Activated naive CD8-positive, alpha-beta T cell treated with anti-CD3 and anti-CD28 coated beads, Interleukin-2, amount 10 ng/mL, durations not matched to agents 7 days and 5 days (primary cell): ENCODE data around the gene ZC3H14. TPM values are rescaled to one million over a fixed set of nuclear protein-coding genes. Genes with fewer than 3 reads are reported as not detected.

Experiments
- ATAC-seq: fragments of 150-1000 bp; cut with Tn5 transposase; one replicate; pipeline ENCODE4 v1.10.0; 2021; ENCODE audit warnings: low read depth, moderate library complexity
- POLR2A ChIA-PET: fragments of 350-600 bp; sonication (Branson Sonifier 250); formaldehyde crosslinking; loops from one replicate; lab custom pipeline; 2021; ENCODE audit warnings: antibody characterized with exemption; lab: Charles Lee
- DNase-seq: peaks from one replicate; pipeline ENCODE4 v3.0.0; 2021
- H3K27ac Mint-ChIP-seq: one replicate; pipeline ENCODE4 v1.8.0; 2022; ENCODE audit warnings: mild to moderate bottlenecking, mixed read lengths
- H3K27me3 Mint-ChIP-seq: one replicate; pipeline ENCODE4 v1.8.0; 2022; ENCODE audit warnings: mild to moderate bottlenecking, moderate library complexity, mixed read lengths
- H3K36me3 Mint-ChIP-seq: one replicate; pipeline ENCODE4 v1.8.0; 2021; ENCODE audit warnings: mild to moderate bottlenecking, mixed read lengths
- H3K4me1 Mint-ChIP-seq: one replicate; pipeline ENCODE4 v1.8.0; 2021; ENCODE audit warnings: mixed read lengths
- H3K4me3 Mint-ChIP-seq: one replicate; pipeline ENCODE4 v1.8.0; 2022; ENCODE audit warnings: mild to moderate bottlenecking, moderate library complexity, mixed read lengths
- H3K9me3 Mint-ChIP-seq: one replicate; pipeline ENCODE4 v1.8.0; 2021; ENCODE audit warnings: mixed read lengths
- total RNA-seq, 2 experiments: library from RNA; stranded (reverse); gene quantifications; one replicate each; pipeline ENCODE4 v1.2.3, GENCODE V29; 2021

The ZC3H14 gene
- total RNA-seq, 2 experiments from 2014 or later = 43.3 to 46.8 TPM

DNA sequence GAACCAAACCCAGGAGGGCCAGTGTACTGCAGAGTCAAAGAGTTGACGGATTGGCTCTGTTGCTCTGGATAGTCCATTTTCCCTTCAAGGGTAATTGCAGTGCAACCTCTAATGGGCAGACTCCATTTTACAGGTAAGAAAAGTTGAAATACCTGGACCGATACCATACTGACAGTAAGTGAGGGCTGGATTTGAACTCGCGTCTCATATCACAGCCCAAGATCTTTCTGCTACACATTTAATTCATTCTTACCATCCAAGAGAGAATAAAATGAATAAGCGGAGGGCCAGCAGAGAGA lies 356 bp upstream of the ZC3H14 start:
- Mint-ChIP-seq H3K27me3 (peaks cover 19% of the 10 kb centered on the region), H3K4me1 (peaks cover 22% of the 10 kb centered on the region), H3K9me3 (no peaks in the 10 kb centered on the region), H3K4me3 (peak overlapping the region; percentile 90), H3K36me3 (peaks cover 9% of the 10 kb centered on the region), H3K27ac (peak overlapping the region; percentile 91)
- POLR2A ChIA-PET = no interaction called here
- ATAC-seq = no peak
- no peak for DNase-seq

DNA sequence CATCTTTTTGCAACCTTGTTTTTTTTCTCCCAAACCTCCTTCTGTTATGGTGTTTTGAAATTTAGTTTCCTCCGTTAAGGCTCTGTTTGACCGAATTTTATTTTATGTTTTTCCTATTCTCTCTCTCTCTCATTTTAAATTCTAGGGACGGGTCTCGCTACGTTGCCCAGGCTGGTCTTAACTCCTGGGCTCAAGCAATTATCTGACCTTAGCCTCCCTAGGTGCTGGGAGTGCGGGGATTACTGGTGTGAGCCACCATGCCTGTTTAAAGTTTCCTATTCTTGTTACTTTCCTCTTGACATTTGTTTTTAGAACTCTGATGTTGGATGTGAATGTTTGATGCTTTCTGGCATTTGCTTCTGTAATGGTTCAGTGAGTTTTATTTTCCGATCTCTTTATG lies 1.0 kb downstream of the ZC3H14 start:
- Mint-ChIP-seq H3K36me3 (peaks cover 20% of the 10 kb centered on the region), H3K4me3 (peak overlapping the region; percentile 90), H3K27me3 (peaks cover 12% of the 10 kb centered on the region), H3K9me3 (peaks cover 4% of the 10 kb centered on the region), H3K4me1 (peaks cover 16% of the 10 kb centered on the region), H3K27ac (peak overlapping the region; percentile 80)
- no peak for ATAC-seq
- POLR2A ChIA-PET = no interaction called here
- no peak for DNase-seq

DNA sequence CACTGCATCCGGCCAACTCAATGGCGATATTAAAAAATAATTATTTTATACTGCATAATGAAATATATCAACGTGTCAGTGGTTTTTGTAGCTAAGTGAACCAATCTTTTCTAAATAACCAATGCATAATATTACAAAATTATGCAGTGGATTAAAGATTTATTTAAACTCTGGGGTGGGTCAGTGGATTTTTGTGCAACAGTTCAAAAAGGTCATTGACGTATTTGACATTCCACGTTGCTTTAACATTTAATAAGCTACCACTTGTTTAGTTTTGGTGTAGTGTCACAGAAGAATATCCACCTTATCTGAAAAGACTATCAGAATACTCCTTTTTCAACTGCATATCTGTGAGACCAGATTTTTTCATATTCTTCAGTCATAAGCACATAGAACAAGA lies 2.6 kb downstream of the ZC3H14 start:
- H3K27me3 Mint-ChIP-seq = peaks cover 7% of the 10 kb centered on the region
- peaks cover 25% of the 10 kb centered on the region for H3K36me3 Mint-ChIP-seq
- H3K4me3 Mint-ChIP-seq = no peak overlapping the region
- POLR2A ChIA-PET = no interaction called here
- H3K27ac Mint-ChIP-seq = no peak overlapping the region
- peaks cover 4% of the 10 kb centered on the region for H3K9me3 Mint-ChIP-seq
- no peak for DNase-seq
- no peak for ATAC-seq
- H3K4me1 Mint-ChIP-seq = peaks cover 15% of the 10 kb centered on the region

DNA sequence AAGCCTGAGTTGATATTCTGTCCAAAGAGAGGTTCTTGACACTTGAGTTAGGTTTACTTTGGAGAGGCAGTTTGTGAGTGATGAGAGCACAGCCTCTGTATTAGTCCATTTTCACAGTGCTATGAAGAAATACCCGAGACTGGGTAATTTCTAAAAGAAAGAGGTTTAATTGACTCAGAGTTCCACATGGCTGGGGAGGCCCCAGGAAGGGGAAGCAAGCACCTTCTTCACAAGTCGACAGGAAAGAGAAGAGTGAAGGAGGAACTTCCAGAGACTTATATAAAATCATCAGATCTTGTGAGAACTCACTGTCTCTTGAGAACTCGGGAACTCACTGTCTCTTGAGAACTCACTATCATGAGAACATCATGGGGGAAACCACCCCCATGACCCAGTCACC lies 5.4 kb downstream of the ZC3H14 start:
- no peak overlapping the region for H3K27ac Mint-ChIP-seq
- POLR2A ChIA-PET = no interaction called here
- peaks cover 36% of the 10 kb centered on the region for H3K36me3 Mint-ChIP-seq
- DNase-seq (no peak), ATAC-seq (no peak)
- H3K4me3 Mint-ChIP-seq = no peak overlapping the region
- H3K4me1 Mint-ChIP-seq = peaks cover 9% of the 10 kb centered on the region
- peaks cover 4% of the 10 kb centered on the region for H3K9me3 Mint-ChIP-seq
- H3K27me3 Mint-ChIP-seq = no peaks in the 10 kb centered on the region

DNA sequence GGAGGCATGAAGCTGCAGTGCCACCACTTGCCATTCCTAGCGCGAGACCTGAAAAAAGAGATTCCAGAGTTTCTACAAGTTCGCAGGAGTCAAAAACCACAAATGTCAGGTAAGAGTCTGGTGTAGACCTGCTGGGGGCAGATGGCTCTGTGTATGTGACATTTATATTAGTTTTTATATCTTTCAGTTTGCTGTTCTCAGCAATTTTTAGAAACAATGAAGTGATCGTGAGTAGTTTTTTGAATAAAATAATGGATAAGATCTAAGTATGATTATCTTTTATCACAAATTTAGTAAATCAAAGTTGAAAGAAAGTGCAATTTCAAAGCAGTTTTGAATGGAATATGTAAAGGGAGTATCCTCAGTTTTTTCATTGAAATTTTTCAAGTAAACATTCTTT lies 9.3 kb downstream of the ZC3H14 start:
- no peak for ATAC-seq
- peaks cover 4% of the 10 kb centered on the region for H3K9me3 Mint-ChIP-seq
- H3K4me1 Mint-ChIP-seq = no peaks in the 10 kb centered on the region
- POLR2A ChIA-PET = no interaction called here
- no peaks in the 10 kb centered on the region for H3K27me3 Mint-ChIP-seq
- peaks cover 35% of the 10 kb centered on the region for H3K36me3 Mint-ChIP-seq
- no peak overlapping the region for H3K4me3 Mint-ChIP-seq
- no peak overlapping the region for H3K27ac Mint-ChIP-seq
- no peak for DNase-seq

DNA sequence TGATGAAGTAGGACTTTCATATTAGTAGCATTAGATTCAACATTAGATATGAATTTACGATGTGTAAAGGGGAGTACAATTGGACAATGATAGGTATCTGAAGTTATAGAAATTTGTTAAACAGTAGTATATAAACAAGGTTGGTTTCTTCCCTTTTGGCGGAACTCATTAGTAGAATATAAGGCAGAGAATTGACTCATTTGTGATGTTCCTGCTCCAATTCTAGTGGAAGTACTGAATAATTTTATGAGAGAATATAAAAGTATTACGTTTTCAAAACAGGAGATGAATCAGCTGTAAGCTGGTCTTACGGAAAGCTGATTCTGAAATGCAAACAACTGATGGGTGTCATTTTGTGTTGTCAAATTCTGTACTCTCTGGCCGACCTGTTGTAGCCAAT lies 13.4 kb downstream of the ZC3H14 start:
- H3K4me1 Mint-ChIP-seq = no peaks in the 10 kb centered on the region
- ATAC-seq (no peak), DNase-seq (no peak)
- H3K9me3 Mint-ChIP-seq = no peaks in the 10 kb centered on the region
- no peak overlapping the region for H3K27ac Mint-ChIP-seq
- no peaks in the 10 kb centered on the region for H3K27me3 Mint-ChIP-seq
- no peak overlapping the region for H3K4me3 Mint-ChIP-seq
- peaks cover 34% of the 10 kb centered on the region for H3K36me3 Mint-ChIP-seq
- POLR2A ChIA-PET = no interaction called here

DNA sequence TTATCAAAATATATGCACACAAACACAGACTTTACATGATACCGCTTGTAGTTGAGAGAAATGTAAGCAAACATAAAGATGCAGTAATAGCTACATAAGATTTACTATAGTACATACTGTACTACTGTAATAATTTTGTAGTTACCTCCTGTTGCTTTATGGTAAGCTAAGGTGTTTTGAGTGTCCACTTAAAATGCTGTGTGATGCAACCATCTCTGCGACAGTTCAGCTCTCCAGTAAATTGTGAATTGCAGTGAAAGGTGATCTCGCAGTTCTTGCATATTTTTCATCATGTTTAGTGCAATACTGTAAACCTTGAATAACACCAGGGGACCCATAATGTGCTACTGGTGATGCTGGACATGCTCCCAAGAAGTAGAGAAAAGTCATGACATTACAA lies 21.6 kb downstream of the ZC3H14 start:
- H3K27me3 Mint-ChIP-seq = no peaks in the 10 kb centered on the region
- peaks cover 42% of the 10 kb centered on the region for H3K36me3 Mint-ChIP-seq
- H3K4me1 Mint-ChIP-seq = no peaks in the 10 kb centered on the region
- ATAC-seq (no peak), DNase-seq (no peak)
- no peaks in the 10 kb centered on the region for H3K9me3 Mint-ChIP-seq
- no peak overlapping the region for H3K27ac Mint-ChIP-seq
- no peak overlapping the region for H3K4me3 Mint-ChIP-seq
- POLR2A ChIA-PET = no interaction called here

DNA sequence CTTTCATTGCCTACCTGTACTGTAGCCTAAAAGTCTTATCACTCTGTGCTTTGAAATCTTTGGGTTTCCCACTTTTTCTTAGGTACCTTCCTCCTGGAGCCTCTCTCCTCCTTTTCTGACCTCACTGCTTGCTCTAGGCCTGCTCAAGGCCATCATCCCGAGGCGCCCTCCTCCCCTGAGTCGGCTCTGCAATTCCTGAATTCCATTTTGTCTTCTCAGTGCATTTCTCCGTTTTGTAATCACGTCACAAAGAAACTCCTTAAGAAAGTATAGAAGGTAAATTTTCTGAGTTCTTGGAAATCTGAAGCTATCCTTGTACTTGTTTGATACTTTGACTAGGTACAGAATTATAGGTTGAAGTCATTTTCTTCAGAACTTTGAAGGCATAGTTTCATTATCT lies 25.2 kb downstream of the ZC3H14 start:
- DNase-seq (no peak), ATAC-seq (no peak)
- Mint-ChIP-seq H3K9me3 (no peaks in the 10 kb centered on the region), H3K4me1 (no peaks in the 10 kb centered on the region), H3K27me3 (no peaks in the 10 kb centered on the region), H3K36me3 (peaks cover 28% of the 10 kb centered on the region), H3K27ac (no peak overlapping the region), H3K4me3 (no peak overlapping the region)
- POLR2A ChIA-PET = no interaction called here

DNA sequence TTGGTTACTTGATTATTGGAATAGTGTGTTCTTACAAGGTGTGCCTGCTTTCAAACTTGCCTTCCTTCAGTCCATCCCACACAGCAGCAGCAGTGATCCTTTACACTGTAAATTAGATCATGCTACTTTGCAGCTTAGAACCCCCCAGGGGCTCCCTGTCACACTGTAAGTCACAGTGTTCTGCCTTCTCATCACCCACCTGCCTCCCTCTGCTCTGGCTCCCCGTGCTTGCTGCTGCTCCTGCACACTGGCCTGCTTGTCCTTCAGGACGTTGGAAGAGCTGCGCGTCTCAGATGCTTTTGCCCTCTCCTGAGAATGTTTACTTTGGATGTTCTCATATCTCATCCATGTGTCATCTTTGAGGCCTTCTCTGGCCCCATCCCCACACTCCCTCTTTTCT lies 27.3 kb downstream of the ZC3H14 start:
- no peak overlapping the region for H3K4me3 Mint-ChIP-seq
- DNase-seq = no peak
- no peak overlapping the region for H3K27ac Mint-ChIP-seq
- peaks cover 21% of the 10 kb centered on the region for H3K36me3 Mint-ChIP-seq
- no peak for ATAC-seq
- no peaks in the 10 kb centered on the region for H3K4me1 Mint-ChIP-seq
- POLR2A ChIA-PET = no interaction called here
- H3K27me3 Mint-ChIP-seq = no peaks in the 10 kb centered on the region
- H3K9me3 Mint-ChIP-seq = no peaks in the 10 kb centered on the region

DNA sequence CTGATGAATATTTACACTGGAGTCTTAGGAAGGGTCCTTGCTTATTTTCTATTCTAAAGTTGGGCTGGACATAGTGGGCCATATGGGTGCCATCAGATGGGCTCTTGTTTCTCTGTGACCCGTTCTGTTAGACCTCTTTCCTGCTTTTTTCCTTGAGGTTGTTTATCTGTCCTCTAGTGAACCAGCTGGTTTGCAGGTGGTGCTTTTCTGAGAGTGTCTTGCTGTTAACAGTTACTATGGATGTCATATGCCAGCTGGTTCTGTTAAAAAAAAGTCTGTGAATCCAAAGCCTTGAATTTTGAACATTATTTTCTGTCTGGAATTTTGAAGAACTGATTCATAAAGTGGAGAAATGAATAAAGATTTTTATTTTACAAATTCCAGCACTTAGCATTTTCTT lies 29.2 kb downstream of the ZC3H14 start:
- H3K4me3 Mint-ChIP-seq = no peak overlapping the region
- H3K4me1 Mint-ChIP-seq = peaks cover 2% of the 10 kb centered on the region
- no peaks in the 10 kb centered on the region for H3K9me3 Mint-ChIP-seq
- ATAC-seq (no peak), DNase-seq (no peak)
- no peak overlapping the region for H3K27ac Mint-ChIP-seq
- POLR2A ChIA-PET = no interaction called here
- peaks cover 15% of the 10 kb centered on the region for H3K36me3 Mint-ChIP-seq
- H3K27me3 Mint-ChIP-seq = no peaks in the 10 kb centered on the region

DNA sequence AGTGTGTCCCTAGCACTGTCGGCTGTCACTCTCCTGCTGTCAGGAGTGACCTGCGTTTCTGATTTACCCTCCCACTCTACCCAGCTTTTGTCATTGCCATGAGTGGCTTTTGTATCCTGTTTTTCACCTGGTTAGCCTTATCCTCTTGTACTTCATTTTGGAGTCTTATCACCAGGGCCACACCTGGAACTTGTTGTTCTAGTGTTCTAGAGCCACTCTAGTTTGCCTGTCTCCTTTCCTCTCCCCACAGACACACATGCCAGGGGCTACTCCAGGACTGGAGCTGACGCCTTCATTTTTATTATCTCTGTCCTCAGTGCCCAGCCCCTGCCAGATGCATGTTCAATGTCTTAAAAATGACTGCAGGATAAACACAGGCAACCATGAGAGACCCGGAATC lies 34.2 kb downstream of the ZC3H14 start:
- DNase-seq (no peak), ATAC-seq (no peak)
- Mint-ChIP-seq H3K9me3 (no peaks in the 10 kb centered on the region), H3K27ac (no peak overlapping the region), H3K27me3 (no peaks in the 10 kb centered on the region), H3K4me3 (no peak overlapping the region), H3K4me1 (peaks cover 15% of the 10 kb centered on the region), H3K36me3 (peaks cover 29% of the 10 kb centered on the region)
- POLR2A ChIA-PET = no interaction called here

DNA sequence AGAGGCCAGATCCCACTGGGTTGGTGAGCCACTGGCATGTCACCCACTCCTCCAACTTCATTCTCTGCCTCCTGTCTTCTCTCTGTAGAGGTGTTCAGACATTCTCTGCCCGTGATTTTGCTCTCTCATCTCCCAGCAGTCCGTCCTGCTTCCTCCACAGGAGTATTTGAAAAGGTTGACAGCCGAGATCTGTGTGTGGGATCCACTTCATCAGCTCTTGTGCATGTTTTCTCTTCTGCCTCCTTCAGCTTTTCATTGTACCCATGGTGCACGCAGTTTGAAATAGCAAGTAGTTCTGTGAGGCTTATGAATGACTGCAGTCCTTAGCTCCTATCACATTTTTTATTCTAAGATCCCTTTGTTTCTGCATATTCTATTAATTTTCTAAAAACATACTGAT lies 34.8 kb downstream of the ZC3H14 start:
- POLR2A ChIA-PET = no interaction called here
- peaks cover 15% of the 10 kb centered on the region for H3K4me1 Mint-ChIP-seq

DNA sequence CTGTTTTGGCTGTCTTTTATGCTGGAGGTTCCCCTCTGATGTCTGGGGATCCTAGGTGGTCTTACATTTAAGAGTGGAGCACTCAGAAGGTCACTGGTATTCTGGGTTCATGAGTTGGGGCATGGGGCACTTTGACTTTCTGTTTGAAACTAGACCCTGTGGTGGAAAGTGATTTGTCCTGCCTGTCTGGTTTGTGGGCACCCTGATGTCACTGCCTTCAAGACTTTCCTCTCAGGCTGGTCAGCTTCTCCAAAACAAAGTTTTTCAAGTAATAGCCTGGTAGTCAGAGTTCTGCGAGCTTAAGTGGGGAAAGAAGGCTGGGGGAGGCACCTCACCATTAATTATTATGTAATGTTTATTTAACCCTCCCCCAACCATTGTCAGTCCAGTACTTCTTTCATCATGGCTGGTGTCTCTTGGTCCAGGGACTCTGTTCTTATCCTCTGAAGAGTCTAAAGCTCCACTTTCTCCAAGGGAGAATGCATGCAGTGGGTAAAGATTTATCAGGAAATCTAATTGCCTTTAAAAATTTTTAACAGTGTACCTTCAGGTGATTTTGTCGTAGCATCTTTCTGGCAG lies 35.3 kb downstream of the ZC3H14 start:
- ATAC-seq = no peak
- no peak for DNase-seq
- POLR2A ChIA-PET = no interaction called here
- peaks cover 15% of the 10 kb centered on the region for H3K4me1 Mint-ChIP-seq
- peaks cover 36% of the 10 kb centered on the region for H3K36me3 Mint-ChIP-seq
- H3K27me3 Mint-ChIP-seq = no peaks in the 10 kb centered on the region
- H3K9me3 Mint-ChIP-seq = no peaks in the 10 kb centered on the region
- H3K4me3 Mint-ChIP-seq = no peak overlapping the region
- no peak overlapping the region for H3K27ac Mint-ChIP-seq

More for the DNA sequence above, 34.8 kb downstream of the ZC3H14 start:
- H3K4me3 Mint-ChIP-seq = no peak overlapping the region
- no peak for DNase-seq
- H3K27me3 Mint-ChIP-seq = no peaks in the 10 kb centered on the region
- H3K9me3 Mint-ChIP-seq = no peaks in the 10 kb centered on the region
- H3K27ac Mint-ChIP-seq = peak overlapping the region; percentile 29
- no peak for ATAC-seq
- H3K36me3 Mint-ChIP-seq = peaks cover 34% of the 10 kb centered on the region

DNA sequence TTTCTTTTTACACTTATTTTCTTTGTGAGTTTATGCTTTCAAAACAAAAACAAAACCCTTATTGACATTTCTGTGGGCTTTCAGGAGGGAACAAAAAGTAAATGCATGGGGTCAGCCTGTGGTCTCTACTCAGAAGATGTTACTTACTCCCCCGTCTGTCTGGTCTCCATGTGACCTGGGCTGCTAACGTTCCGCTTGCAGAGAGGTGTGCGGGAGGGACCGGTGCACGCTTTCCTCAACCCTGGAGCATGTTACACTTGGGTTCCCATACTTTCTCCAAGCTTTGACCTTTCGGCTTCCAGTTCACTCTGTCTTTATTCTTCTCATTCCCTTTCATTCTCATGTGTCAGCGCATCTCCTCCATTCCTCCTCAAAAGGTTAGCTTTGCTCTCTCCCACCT lies 36.5 kb downstream of the ZC3H14 start:
- POLR2A ChIA-PET = no interaction called here

More for the DNA sequence above, 36.5 kb downstream of the ZC3H14 start:
- Mint-ChIP-seq H3K9me3 (no peaks in the 10 kb centered on the region), H3K27me3 (no peaks in the 10 kb centered on the region), H3K27ac (peak overlapping the region; percentile 62), H3K4me1 (peaks cover 18% of the 10 kb centered on the region), H3K36me3 (peaks cover 39% of the 10 kb centered on the region), H3K4me3 (no peak overlapping the region)
- no peak for ATAC-seq
- DNase-seq = no peak
